HFF-Myc (cell line): ENCODE results near the gene AFF2.

Experiments
- DNase-seq: peaks from one replicate; pipeline ENCODE4 v3.0.0-alpha.2; 2011; ENCODE audit warnings: low read depth; ENCODE audit errors: extremely low read depth
- H3K4me3 ChIP-seq: replicated peaks from 2 replicates; pipeline ENCODE4 v1.5.1; 2011; ENCODE audit warnings: low read depth, mild to moderate bottlenecking, control low read depth, low read length
- CTCF ChIP-seq: IDR thresholded peaks from 2 replicates; pipeline ENCODE4 v1.5.1; 2012; ENCODE audit warnings: mild to moderate bottlenecking, low read depth, low read length, control low read depth; ENCODE audit errors: missing control alignments

The AFF2 gene

GRCh38 chrX:148808833-148809232 lies 308.4 kb downstream of the AFF2 start:
- TF ChIP-seq CTCF: no peak
- DNase-seq: no peak
- H3K4me3 ChIP-seq: no peak overlapping the region

GRCh38 chrX:148811236-148811635 lies 310.8 kb downstream of the AFF2 start:
- no peak overlapping the region for H3K4me3 ChIP-seq
- TF ChIP-seq CTCF: no peak
- DNase-seq: no peak

GRCh38 chrX:148813422-148813821 lies 313.0 kb downstream of the AFF2 start:
- H3K4me3 ChIP-seq: no peak overlapping the region
- no peak for TF ChIP-seq CTCF
- no peak for DNase-seq

- no peak for DNase-seq
- no peak overlapping the region for H3K4me3 ChIP-seq
- no peak for TF ChIP-seq CTCF
These were observed 313.6 kb downstream of the AFF2 start for GRCh38 chrX:148813967-148814366.

GRCh38 chrX:148815218-148815961 lies 315.0 kb downstream of the AFF2 start:
- no peak for TF ChIP-seq CTCF
- DNase-seq: no peak
- no peak overlapping the region for H3K4me3 ChIP-seq

- TF ChIP-seq CTCF: no peak
- no peak overlapping the region for H3K4me3 ChIP-seq
- no peak for DNase-seq
These were observed 323.6 kb downstream of the AFF2 start for GRCh38 chrX:148823986-148824385.

- TF ChIP-seq CTCF: no peak
- DNase-seq: no peak
- no peak overlapping the region for H3K4me3 ChIP-seq
These were observed 325.3 kb downstream of the AFF2 start for GRCh38 chrX:148825696-148826095.
